ENCODE measurements around the gene AKR7A3.
"Not testable (repeated sequence)": the region's sequence is repeated elsewhere in the genome, so short reads cannot be mapped to it uniquely, and the experiment has no call there.

Gene AKR7A3

GRCh38 chr1:19273106-19273843, 15.3 kb downstream of the AKR7A3 start:
- Histone ChIP-seq H3K36me3 (no peaks in the 10 kb centered on the region), H3K4me3 (ENCODE audit: low read depth, low read length) (no peak overlapping the region), H3K9me3 (no peaks in the 10 kb centered on the region), H3K4me1 (no peaks in the 10 kb centered on the region), H3K27me3 (no peaks in the 10 kb centered on the region)
- no peak for TF ChIP-seq CTCF (IDR thresholded peaks at IDR 0.05; ENCODE audit: low read depth, low read length)
- no peak for DNase-seq

GRCh38 chr1:19272064-19272463, 16.5 kb downstream of the AKR7A3 start:
- H3K27me3 ChIP-seq, result no peaks in the 10 kb centered on the region
- no peaks in the 10 kb centered on the region for H3K9me3 ChIP-seq
- TF ChIP-seq CTCF (IDR thresholded peaks at IDR 0.05; ENCODE audit: low read depth, low read length), result no peak
- H3K4me1 ChIP-seq, result no peaks in the 10 kb centered on the region
- DNase-seq, result no peak
- no peak overlapping the region for H3K4me3 ChIP-seq (ENCODE audit: low read depth, low read length)
- no peaks in the 10 kb centered on the region for H3K36me3 ChIP-seq

GRCh38 chr1:19270343-19270730, 18.2 kb downstream of the AKR7A3 start:
- H3K27me3 ChIP-seq; DNase-seq; H3K9me3 ChIP-seq; H3K36me3 ChIP-seq; H3K4me3 ChIP-seq (ENCODE audit: low read depth, low read length); H3K4me1 ChIP-seq: not testable (repeated sequence)

- H3K4me3 ChIP-seq (ENCODE audit: low read depth, low read length); H3K4me1 ChIP-seq; H3K27me3 ChIP-seq; H3K36me3 ChIP-seq; DNase-seq; H3K9me3 ChIP-seq: not testable (repeated sequence)
Observed at GRCh38 chr1:19269427-19270342, 18.9 kb downstream of the AKR7A3 start.

GRCh38 chr1:19268445-19268844, 20.1 kb downstream of the AKR7A3 start:
- no peaks in the 10 kb centered on the region for H3K36me3 ChIP-seq
- no peaks in the 10 kb centered on the region for H3K27me3 ChIP-seq
- H3K4me1 ChIP-seq, result no peaks in the 10 kb centered on the region
- no peak for DNase-seq
- H3K9me3 ChIP-seq, result no peaks in the 10 kb centered on the region
- no peak overlapping the region for H3K4me3 ChIP-seq (ENCODE audit: low read depth, low read length)
- TF ChIP-seq CTCF (IDR thresholded peaks at IDR 0.05; ENCODE audit: low read depth, low read length), result no peak

- Histone ChIP-seq H3K9me3 (no peaks in the 10 kb centered on the region), H3K4me1 (no peaks in the 10 kb centered on the region), H3K27me3 (no peaks in the 10 kb centered on the region), H3K36me3 (peaks cover 13% of the 10 kb centered on the region), H3K4me3 (ENCODE audit: low read depth, low read length) (no peak overlapping the region)
- DNase-seq, result no peak
- no peak for TF ChIP-seq CTCF (IDR thresholded peaks at IDR 0.05; ENCODE audit: low read depth, low read length)
Observed at GRCh38 chr1:19262744-19263143, 25.8 kb downstream of the AKR7A3 start.

GRCh38 chr1:19262047-19262446, 26.5 kb downstream of the AKR7A3 start:
- H3K36me3 ChIP-seq, result peaks cover 20% of the 10 kb centered on the region
- no peak for DNase-seq
- H3K4me1 ChIP-seq, result no peaks in the 10 kb centered on the region
- H3K4me3 ChIP-seq (ENCODE audit: low read depth, low read length), result no peak overlapping the region
- H3K9me3 ChIP-seq, result no peaks in the 10 kb centered on the region
- no peak for TF ChIP-seq CTCF (IDR thresholded peaks at IDR 0.05; ENCODE audit: low read depth, low read length)
- no peaks in the 10 kb centered on the region for H3K27me3 ChIP-seq

All from BE2C (cell line).